Adrenal gland (tissue), 12 donors: ENCODE measurements around the gene KHDRBS2. TPM values are rescaled to one million over a fixed set of nuclear protein-coding genes. Genes with fewer than 3 reads are reported as not detected.

Experiments
- DNase-seq, 7 donors: peaks; one replicate each; pipeline ENCODE4 v3.0.0-alpha.2; 2019 to 2020
- H3K27ac ChIP-seq, 5 donors: fragments of 200-600 bp; sonication (generic) in 4 of 5; 1 replicate in 3 of 5; 2 replicates in 2 of 5; pipeline versions ENCODE4 v1.5.1 to v1.8.0; 2016 to 2020; ENCODE audit warnings: mild to moderate bottlenecking in 1 of 5
- H3K27me3 ChIP-seq: fragments of 200-600 bp; 2 replicates; pipeline ENCODE4 v1.8.0; 2021
- H3K36me3 ChIP-seq, 2 donors: fragments of 200-600 bp; replicated peaks in 1 of 2; 1 replicate in 1 of 2; 2 replicates in 1 of 2; pipeline versions ENCODE4 v1.5.1 to v1.8.0; 2018 to 2022
- H3K4me1 ChIP-seq, 2 donors: fragments of 200-600 bp; replicated peaks in 1 of 2; 1 replicate in 1 of 2; 2 replicates in 1 of 2; pipeline versions ENCODE4 v1.5.1 to v1.8.0; 2018 to 2021
- H3K4me3 ChIP-seq, 4 donors: fragments of 200-600 bp; sonication (generic) in 3 of 4; one replicate each; pipeline ENCODE4 v1.5.1; 2016 to 2018
- H3K9me3 ChIP-seq, 3 donors: fragments of 200-600 bp; sonication (generic) in 1 of 3; replicated peaks in 1 of 3; 1 replicate in 2 of 3; 2 replicates in 1 of 3; pipeline versions ENCODE4 v1.5.1 to v1.8.0; 2016 to 2021
- POLR2A ChIP-seq, 2 donors: fragments of 450-650 bp; IDR thresholded peaks; one replicate each; pipeline ENCODE4 v1.6.1; 2017; ENCODE audit warnings: antibody characterized with exemption in 2 of 2, mild to moderate bottlenecking in 2 of 2, moderate library complexity in 1 of 2
- WGBS, 4 donors: extraction: QIAGEN DNeasy Blood & Tissue Kit in 2 of 4; methylation state at CpG; one replicate each; pipeline versions ENCODE4 v1.1.5 to v1.1.7; 2013 to 2017; 5-methylcytosine and 5-hydroxymethylcytosine counted together
- intact Hi-C, 2 donors: fragments of 100-400 bp; cut with DNase I; formaldehyde crosslinking; loops; one replicate each; pipeline versions ENCODE4 v1.14.1 to v1.15.0; 2022 to 2023
- polyA plus RNA-seq, 3 donors: library from polyadenylated mRNA; stranded (reverse); fragments of 200-250 nt in 2 of 3; fragments of 350-450 nt in 1 of 3; fragmentation: Illumina TruSeq in 1 of 3; extraction: RNeasy Lipid Tissue Mini Kit (QIAGEN cat#74804) in 1 of 3; gene quantifications; one replicate each; pipeline ENCODE4 v1.2.3, GENCODE V29; 2013 to 2014
- total RNA-seq, 9 donors: library from RNA; depleted of rRNA in 4 of 9; stranded (reverse); fragments of >200 nt in 4 of 9; fragments of 120-200 nt in 1 of 9; fragmentation: NEBNext Ultra II Directional in 1 of 9; extraction: Animal tissue kit (Norgen Biotek cat#: 25700) in 1 of 9; gene quantifications; one replicate each; pipeline versions ENCODE4 v1.1.0 to v1.2.4, GENCODE V29; 2013 to 2023
- TF ChIP-seq, protein P1 (sequence below), 6 experiments: fragments of 450-650 bp in 4 of 6; fragments of 200-600 bp in 2 of 6; sonication (generic) in 1 of 6; IDR thresholded peaks; 1 replicate in 5 of 6; 2 replicates in 1 of 6; pipeline versions ENCODE4 v1.5.1 to v1.8.0; 2016 to 2021; ENCODE audit warnings: antibody characterized with exemption in 6 of 6, mild to moderate bottlenecking in 2 of 6, moderate library complexity in 1 of 6
- donor health status: healthy with polysubstance abuse.
- donor health status: Bipolar disorder and iron deficiency.
- donor health status: DM: yes; HTN: yes; CAD: no.
- donor health status: DM: no; HTN: no; CAD: no.
- donor health status: DM: no; HTN: no; CAD: no.
- donor health status: DM: yes; HTN: yes; CAD: no.

The KHDRBS2 gene
- total and polyA plus RNA-seq, 12 donors = 0.42 to 4.7 (median 1.9) TPM

GRCh38 chr6:61868507-61869080 lies 417.4 kb downstream of the KHDRBS2 start:
- Histone ChIP-seq H3K4me3 (no peak overlapping the region), H3K27ac (no peak overlapping the region), H3K4me1 (no peaks in the 10 kb centered on the region), H3K36me3 (no peaks in the 10 kb centered on the region), H3K9me3 (no peaks in the 10 kb centered on the region), H3K27me3 (no peaks in the 10 kb centered on the region)
- DNase-seq = no peak
- intact Hi-C loops = no loop called here
- WGBS, 4 donors = 88 to 94% (median 93%) methylated on average over 5 to 8 of the region's 8 CpGs
- TF ChIP-seq, protein P1, sequence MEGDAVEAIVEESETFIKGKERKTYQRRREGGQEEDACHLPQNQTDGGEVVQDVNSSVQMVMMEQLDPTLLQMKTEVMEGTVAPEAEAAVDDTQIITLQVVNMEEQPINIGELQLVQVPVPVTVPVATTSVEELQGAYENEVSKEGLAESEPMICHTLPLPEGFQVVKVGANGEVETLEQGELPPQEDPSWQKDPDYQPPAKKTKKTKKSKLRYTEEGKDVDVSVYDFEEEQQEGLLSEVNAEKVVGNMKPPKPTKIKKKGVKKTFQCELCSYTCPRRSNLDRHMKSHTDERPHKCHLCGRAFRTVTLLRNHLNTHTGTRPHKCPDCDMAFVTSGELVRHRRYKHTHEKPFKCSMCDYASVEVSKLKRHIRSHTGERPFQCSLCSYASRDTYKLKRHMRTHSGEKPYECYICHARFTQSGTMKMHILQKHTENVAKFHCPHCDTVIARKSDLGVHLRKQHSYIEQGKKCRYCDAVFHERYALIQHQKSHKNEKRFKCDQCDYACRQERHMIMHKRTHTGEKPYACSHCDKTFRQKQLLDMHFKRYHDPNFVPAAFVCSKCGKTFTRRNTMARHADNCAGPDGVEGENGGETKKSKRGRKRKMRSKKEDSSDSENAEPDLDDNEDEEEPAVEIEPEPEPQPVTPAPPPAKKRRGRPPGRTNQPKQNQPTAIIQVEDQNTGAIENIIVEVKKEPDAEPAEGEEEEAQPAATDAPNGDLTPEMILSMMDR (IDR thresholded peaks at IDR 0.05) = no peak
- no peak for TF ChIP-seq POLR2A (IDR thresholded peaks at IDR 0.05)

DNA sequence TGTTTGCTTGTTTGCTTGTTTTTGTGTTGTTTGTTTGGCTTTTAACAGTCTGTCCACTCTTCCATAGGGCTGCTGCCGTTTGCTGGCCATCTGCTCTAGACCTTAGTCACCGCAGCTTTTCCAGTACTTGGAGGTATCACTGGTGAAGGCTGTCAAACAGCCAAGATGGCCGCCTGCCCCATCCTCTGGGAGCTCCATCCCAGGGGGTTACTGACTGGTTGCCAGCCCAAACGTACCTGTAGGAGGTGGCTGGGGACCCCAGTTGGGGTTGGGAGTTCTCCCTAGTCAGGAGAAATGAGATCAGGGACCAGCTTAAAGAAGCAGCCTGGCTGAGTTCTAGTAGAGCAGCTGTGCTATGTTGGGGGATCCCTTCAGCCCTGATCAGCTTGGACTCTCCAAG lies 418.4 kb downstream of the KHDRBS2 start:
- Histone ChIP-seq H3K27ac (no peak overlapping the region), H3K4me3 (no peak overlapping the region), H3K27me3 (no peaks in the 10 kb centered on the region), H3K4me1 (no peaks in the 10 kb centered on the region), H3K9me3 (no peaks in the 10 kb centered on the region), H3K36me3 (no peaks in the 10 kb centered on the region)
- no peak for TF ChIP-seq POLR2A (IDR thresholded peaks at IDR 0.05)
- TF ChIP-seq, protein P1 (IDR thresholded peaks at IDR 0.05) = no peak
- WGBS, 4 donors = 77 to 92% (median 85%) methylated on average over 4 of the region's 4 CpGs
- no peak for DNase-seq
- intact Hi-C loops = no loop called here

DNA sequence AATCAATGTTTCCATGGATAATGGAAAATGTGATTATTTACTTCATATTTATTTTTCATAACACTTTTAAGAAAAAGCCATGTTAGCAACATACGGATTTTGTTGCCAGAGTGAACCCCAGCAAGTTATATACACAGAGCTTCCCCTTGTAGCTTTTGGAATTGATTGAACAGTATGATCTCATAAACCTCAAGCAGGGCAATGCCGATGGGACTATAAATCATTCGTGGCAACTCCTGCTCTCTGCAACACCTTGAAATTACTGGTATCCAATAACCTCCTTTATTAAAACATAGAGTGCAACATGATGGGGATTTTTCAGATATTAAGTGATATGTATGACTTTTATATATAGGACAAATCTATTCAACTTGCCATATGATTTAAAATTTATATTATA lies 428.5 kb downstream of the KHDRBS2 start:
- no peaks in the 10 kb centered on the region for H3K27me3 ChIP-seq
- intact Hi-C loops = no loop called here
- H3K4me1 ChIP-seq = no peaks in the 10 kb centered on the region
- 72 to 87% (median 82%) methylated on average over 3 of the region's 3 CpGs for WGBS, 4 donors
- no peak for DNase-seq
- TF ChIP-seq POLR2A (IDR thresholded peaks at IDR 0.05) = no peak
- TF ChIP-seq, protein P1 (IDR thresholded peaks at IDR 0.05) = no peak
- H3K4me3 ChIP-seq = no peak overlapping the region
- H3K36me3 ChIP-seq = no peaks in the 10 kb centered on the region
- no peak overlapping the region for H3K27ac ChIP-seq
- H3K9me3 ChIP-seq = no peaks in the 10 kb centered on the region

DNA sequence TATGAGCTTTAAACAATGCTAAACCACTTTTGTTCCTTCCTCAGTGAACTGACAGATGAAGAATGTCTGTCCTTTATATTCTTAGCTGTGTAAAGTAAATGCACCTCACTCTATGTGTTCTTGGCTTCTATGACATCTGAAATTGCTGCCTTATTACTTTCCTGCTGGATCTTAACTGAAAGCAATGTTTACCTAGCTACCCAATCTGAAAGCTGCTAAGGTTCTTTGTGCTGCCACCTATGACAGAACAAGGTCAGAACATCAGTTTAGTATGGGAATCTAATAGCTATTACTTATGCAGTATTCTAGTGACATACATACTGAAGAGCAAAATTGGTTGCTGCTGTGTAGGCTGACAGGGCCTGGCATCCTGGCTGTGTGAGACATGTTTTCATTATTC lies 444.1 kb downstream of the KHDRBS2 start:
- Histone ChIP-seq H3K27ac (no peak overlapping the region), H3K36me3 (no peaks in the 10 kb centered on the region), H3K4me1 (no peaks in the 10 kb centered on the region), H3K4me3 (no peak overlapping the region), H3K27me3 (no peaks in the 10 kb centered on the region), H3K9me3 (no peaks in the 10 kb centered on the region)
- no peak for DNase-seq
- intact Hi-C loops = no loop called here
- no peak for TF ChIP-seq POLR2A (IDR thresholded peaks at IDR 0.05)

DNA sequence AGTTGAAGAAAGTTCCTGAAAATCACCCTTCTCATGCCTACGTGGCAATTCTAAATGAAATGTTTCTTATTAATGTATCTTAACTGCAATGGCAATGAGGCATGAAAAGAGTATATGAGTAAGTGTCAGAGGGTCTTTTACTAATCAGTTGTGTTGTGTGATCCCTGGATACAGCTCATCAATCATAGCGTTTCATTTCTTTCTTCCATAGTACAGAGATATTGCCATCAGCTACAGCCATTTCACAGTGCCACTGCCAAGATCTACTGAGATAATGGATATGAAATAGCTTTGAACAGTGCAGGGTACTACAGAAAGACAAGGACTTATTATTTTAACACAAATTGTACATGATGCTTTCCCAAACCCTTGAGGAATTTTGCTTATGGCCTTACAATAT lies 450.8 kb downstream of the KHDRBS2 start:
- intact Hi-C loops = no loop called here
- no peaks in the 10 kb centered on the region for H3K36me3 ChIP-seq
- no peaks in the 10 kb centered on the region for H3K4me1 ChIP-seq
- H3K27me3 ChIP-seq = no peaks in the 10 kb centered on the region
- 62 to 77% (median 68%) methylated on average over 2 of the region's 2 CpGs for WGBS, 4 donors
- no peak for DNase-seq
- no peaks in the 10 kb centered on the region for H3K9me3 ChIP-seq
- no peak overlapping the region for H3K4me3 ChIP-seq
- TF ChIP-seq, protein P1 (IDR thresholded peaks at IDR 0.05) = no peak
- TF ChIP-seq POLR2A (IDR thresholded peaks at IDR 0.05) = no peak
- no peak overlapping the region for H3K27ac ChIP-seq
